ENCODE results near the gene CSPG4.
"Not testable (repeated sequence)": the region's sequence is repeated elsewhere in the genome, so short reads cannot be mapped to it uniquely, and the experiment has no call there.

The CSPG4 gene

GRCh38 chr15:75703440-75704262 is 9.0 kb downstream of the CSPG4 start:
- DNase-seq (ENCODE audit: low read depth) = not testable (repeated sequence)

GRCh38 chr15:75702436-75702835 is 10.2 kb downstream of the CSPG4 start:
- DNase-seq (ENCODE audit: low read depth) = no peak

GRCh38 chr15:75701071-75702003 is 11.3 kb downstream of the CSPG4 start:
- not testable (repeated sequence) for DNase-seq (ENCODE audit: low read depth)

GRCh38 chr15:75699961-75700874 is 12.4 kb downstream of the CSPG4 start:
- DNase-seq (ENCODE audit: low read depth) = not testable (repeated sequence)

GRCh38 chr15:75699517-75699916 is 13.1 kb downstream of the CSPG4 start:
- not testable (repeated sequence) for DNase-seq (ENCODE audit: low read depth)

- DNase-seq (ENCODE audit: low read depth) = not testable (repeated sequence)
These were observed 14.5 kb downstream of the CSPG4 start for GRCh38 chr15:75697974-75698747.

GRCh38 chr15:75697523-75697922 is 15.1 kb downstream of the CSPG4 start:
- no peak for DNase-seq (ENCODE audit: low read depth)

- no peak for DNase-seq (ENCODE audit: low read depth)
These were observed 15.8 kb downstream of the CSPG4 start for GRCh38 chr15:75696854-75697259.

- no peak for DNase-seq (ENCODE audit: low read depth)
These were observed 16.3 kb downstream of the CSPG4 start for GRCh38 chr15:75696311-75696720.

- no peak for DNase-seq (ENCODE audit: low read depth)
These were observed 16.9 kb downstream of the CSPG4 start for GRCh38 chr15:75695634-75696310.

- no peak for DNase-seq (ENCODE audit: low read depth)
These were observed 17.4 kb downstream of the CSPG4 start for GRCh38 chr15:75695220-75695619.

GRCh38 chr15:75694241-75695182 is 18.1 kb downstream of the CSPG4 start:
- DNase-seq (ENCODE audit: low read depth) = no peak

- DNase-seq (ENCODE audit: low read depth) = no peak
These were observed 19.0 kb downstream of the CSPG4 start for GRCh38 chr15:75693501-75694240.

- DNase-seq (ENCODE audit: low read depth) = not testable (repeated sequence)
These were observed 19.6 kb downstream of the CSPG4 start for GRCh38 chr15:75693028-75693427.

- not testable (repeated sequence) for DNase-seq (ENCODE audit: low read depth)
These were observed 20.3 kb downstream of the CSPG4 start for GRCh38 chr15:75692311-75692710.

GRCh38 chr15:75689429-75689828 is 23.2 kb downstream of the CSPG4 start:
- DNase-seq (ENCODE audit: low read depth) = not testable (repeated sequence)

- DNase-seq (ENCODE audit: low read depth) = no peak
These were observed 23.8 kb downstream of the CSPG4 start for GRCh38 chr15:75688831-75689230.

- DNase-seq (ENCODE audit: low read depth) = no peak
These were observed 24.4 kb downstream of the CSPG4 start for GRCh38 chr15:75688278-75688557.

All from T follicular helper cell (primary cell).